GM18951 (cell line): Measurements from ENCODE around the gene MTARC2.

Experiments
- POLR2A ChIP-seq: IDR thresholded peaks from 4 replicates; pipeline ENCODE4 v1.6.1; 2011; ENCODE audit warnings: mild to moderate bottlenecking; ENCODE audit not compliant: insufficient read length, insufficient read depth; ENCODE audit errors: extremely low read depth
- in situ Hi-C: fragments of 300-500 bp; cut with MboI; formaldehyde crosslinking; loops from one replicate; pipeline ENCODE4 v1.12.0; 2022; ENCODE audit warnings: low sequenced_read_pairs, mixed read lengths, inconsistent platforms; ENCODE audit not compliant: unreplicated experiment

Gene MTARC2

DNA sequence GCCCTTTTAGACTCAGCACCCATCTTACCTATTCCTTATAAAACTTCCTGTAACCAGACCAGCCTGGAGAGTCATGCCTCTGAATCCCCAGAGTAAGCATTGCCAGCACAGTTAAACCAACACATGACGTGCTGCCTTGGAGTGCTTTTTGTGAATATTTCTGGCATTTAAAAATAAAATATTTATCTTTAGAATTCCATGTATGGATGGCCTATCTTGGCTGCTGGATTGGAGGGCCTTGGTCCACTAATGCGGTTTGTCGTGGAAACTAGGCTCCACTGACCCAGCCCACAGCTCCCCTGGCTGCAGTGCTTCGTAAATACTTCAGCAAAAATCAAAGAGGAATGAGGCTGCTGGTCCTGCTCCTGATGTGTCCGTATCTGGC is 56.1 kb downstream of the MTARC2 start:
- in situ Hi-C loops: no loop called here
- TF ChIP-seq POLR2A: no peak

DNA sequence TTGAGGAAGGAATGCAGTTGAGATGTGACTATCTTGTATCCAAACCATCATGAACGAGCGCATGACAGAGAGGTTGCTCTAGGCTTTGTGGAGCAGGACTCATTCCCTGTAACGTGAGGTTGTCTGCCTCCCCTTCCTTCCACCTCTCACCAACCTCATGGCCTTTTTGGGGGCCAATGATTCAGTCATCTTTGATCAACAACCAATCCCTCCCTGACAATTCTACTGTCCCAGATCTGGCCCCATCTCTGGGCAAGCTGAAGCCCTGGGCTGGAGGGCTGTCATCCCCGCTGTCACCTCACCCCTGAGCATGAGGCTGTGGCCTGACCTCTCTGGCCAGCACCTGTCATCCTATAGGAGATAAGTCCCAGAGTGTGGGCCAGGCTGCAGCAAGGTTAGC is 58.3 kb downstream of the MTARC2 start:
- TF ChIP-seq POLR2A: no peak
- in situ Hi-C loops: no loop called here

DNA sequence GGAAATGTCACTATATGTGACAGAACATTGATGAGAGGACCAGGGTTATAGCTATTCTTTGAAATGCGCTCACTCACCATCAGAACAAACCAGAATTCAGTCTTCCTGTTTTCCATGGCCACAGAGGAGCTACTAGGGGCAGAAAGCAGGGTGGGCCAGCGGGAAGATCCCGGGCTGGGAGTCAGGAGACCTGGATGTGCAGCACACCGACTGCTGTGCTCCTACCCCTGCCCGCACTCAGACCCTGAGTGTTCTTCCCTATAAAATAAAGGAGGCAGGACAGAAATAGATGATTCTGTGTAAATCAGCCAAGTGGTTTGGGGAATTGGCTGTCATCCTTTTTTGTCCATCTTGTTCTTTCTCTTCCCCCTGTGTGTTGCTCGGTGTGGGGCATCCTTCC is 59.6 kb downstream of the MTARC2 start:
- in situ Hi-C loops: no loop called here
- TF ChIP-seq POLR2A: no peak

DNA sequence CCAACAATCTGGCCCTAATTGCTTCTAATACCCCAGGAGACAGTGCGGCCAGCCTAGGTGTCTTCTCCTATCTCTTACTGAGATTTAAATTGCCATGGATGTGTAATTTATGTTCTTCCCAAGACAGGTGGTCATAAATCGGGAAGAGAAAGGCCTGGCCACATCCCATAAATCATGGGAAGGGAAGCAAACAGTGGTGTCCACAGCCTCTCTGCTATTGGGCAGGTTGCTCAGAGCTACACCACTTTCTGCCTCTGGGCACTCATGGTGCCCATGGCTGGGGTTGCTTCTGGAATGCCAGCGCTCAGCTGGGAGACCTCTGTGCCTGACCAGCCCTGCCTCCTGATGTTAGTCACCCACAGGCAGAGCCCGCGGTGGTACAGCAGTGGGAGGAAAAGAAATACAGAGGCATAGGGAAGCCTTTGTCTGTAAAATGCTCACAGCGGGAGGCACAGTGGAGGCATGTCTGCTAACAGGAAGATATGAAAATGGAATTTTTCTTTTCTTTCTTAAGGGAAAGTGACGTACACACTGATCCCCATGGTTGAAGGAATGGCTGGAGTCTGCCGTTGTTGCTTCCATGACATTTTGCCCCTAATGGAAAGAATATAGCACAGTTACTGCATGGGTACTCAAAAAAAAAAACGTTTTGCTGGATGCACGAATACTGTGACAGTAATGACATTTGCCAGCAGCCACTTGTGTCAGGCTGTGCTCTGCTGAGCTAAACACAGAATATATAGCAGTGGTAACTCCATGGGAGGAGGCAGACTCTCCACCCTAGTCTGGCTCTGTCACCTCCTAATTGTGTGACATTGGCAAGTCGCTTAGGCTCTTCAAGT is 60.4 kb downstream of the MTARC2 start:
- no peak for TF ChIP-seq POLR2A
- in situ Hi-C loops: no loop called here

DNA sequence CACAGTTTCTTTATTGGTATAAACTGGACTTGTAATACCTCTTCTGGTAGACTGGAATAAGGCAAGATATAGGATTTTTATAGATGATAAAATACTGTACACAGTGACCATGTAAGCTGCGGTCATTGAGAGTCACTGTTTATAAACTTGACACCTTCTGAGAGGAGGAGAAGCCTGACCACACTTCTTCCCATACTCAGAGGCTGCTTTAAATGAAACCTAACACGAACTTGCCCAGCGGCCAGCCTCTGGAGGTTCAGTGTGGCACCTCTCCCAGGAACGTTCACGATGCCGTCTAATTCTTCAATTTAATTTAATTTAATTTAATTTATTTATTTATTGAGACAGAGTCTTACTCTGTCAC is 61.0 kb downstream of the MTARC2 start:
- in situ Hi-C loops: no loop called here
- no peak for TF ChIP-seq POLR2A

DNA sequence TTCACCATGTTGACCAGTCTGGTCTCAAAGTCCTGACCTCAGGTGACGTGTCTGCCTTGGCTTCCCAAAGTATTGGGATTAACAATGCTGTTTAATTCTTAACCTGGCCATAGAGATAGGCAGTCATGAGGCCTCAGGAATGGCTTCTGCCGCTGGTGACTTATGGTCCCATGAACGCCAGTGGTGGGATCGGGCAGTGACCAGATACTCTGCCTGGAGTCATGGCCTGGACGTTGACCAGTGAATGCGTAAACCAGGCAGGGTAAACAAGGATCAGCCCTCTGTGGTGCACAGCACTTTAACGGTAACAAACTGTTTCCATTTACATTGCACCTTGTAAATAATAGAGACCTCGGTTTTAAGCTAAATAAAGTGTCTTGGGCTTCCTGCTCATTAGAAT is 61.6 kb downstream of the MTARC2 start:
- in situ Hi-C loops: no loop called here
- no peak for TF ChIP-seq POLR2A

GRCh38 chr1:220810179-220810653 is 62.1 kb downstream of the MTARC2 start:
- in situ Hi-C loops: no loop called here
- TF ChIP-seq POLR2A: no peak

DNA sequence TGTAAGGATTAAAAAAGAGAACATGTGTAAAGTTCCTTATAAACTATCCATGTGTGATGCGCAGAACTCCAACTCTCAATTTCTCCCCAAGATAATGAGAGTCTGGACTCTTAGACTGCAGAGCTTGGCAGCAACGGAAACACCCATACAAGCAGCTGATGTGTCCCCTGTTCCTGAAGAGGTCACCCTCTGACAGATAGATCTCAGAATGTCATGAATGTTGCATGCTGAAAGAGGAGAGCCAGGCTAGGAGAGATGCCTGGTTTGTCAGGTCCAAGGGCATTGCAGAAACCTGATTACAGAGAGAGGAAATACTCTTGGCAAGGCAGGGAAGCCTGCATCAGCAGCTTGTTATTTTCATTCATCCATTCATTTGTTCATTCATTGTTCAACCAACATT is 62.8 kb downstream of the MTARC2 start:
- TF ChIP-seq POLR2A: no peak
- in situ Hi-C loops: no loop called here

- in situ Hi-C loops: no loop called here
- TF ChIP-seq POLR2A: no peak
These were observed 63.6 kb downstream of the MTARC2 start for GRCh38 chr1:220811695-220812094.

DNA sequence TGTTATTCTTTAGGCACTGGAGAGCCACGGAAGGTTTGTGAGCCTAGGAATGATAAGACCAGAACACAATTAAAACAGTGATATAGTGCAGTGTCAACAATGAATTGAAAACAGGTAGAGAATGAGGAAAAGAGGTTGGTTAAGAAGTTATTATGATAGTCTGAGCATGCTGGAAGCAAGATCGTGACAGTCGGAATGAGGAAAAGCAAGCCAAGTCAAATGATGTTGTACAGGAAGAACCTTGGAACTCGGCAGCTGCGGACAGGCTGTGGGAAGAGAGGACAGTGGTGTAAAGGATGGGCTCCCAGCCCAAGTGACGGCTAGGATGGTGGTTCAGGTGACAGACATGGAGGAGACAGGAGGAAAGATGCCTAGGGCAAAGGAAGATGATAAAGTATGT is 64.2 kb downstream of the MTARC2 start:
- no peak for TF ChIP-seq POLR2A
- in situ Hi-C loops: no loop called here

GRCh38 chr1:220813013-220813412 is 64.9 kb downstream of the MTARC2 start:
- in situ Hi-C loops: no loop called here
- no peak for TF ChIP-seq POLR2A

- in situ Hi-C loops: no loop called here
These were observed 67.3 kb downstream of the MTARC2 start for GRCh38 chr1:220815409-220815808.

DNA sequence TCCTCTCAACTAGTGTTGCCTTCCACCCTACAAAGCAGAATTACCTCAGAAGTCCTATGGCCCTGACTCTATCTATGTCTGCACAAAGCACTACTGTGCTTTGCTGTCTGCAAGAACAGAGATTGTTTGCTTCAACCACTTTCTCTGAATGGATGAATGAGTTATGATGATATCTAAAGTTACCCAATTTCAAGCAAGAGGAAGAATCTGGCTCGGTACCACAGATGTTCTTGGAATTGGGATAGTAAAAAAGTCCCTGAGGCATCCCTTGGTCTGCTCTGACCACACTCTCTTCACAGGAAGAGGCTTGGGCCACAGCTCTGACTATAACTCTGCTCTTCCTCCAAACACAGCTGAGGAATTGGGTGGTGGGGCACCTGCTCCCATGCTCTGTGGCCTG is 69.8 kb downstream of the MTARC2 start:
- in situ Hi-C loops: no loop called here
- TF ChIP-seq POLR2A: no peak

More at GRCh38 chr1:220815409-220815808, 67.3 kb downstream of the MTARC2 start:
- no peak for TF ChIP-seq POLR2A

- no peak for TF ChIP-seq POLR2A
- in situ Hi-C loops: no loop called here
These were observed 70.5 kb downstream of the MTARC2 start for GRCh38 chr1:220818421-220819173.
